NCI-H82 treated with DMSO at 0.1 percent for 48 hours (cell line): ENCODE results near the gene SLC5A10.
"Not testable (repeated sequence)": the region's sequence is repeated elsewhere in the genome, so short reads cannot be mapped to it uniquely, and the experiment has no call there.

Source experiments
- DNase-seq: peaks from one replicate; lab custom pipeline; 2025; ENCODE audit not compliant: unreplicated experiment; lab: John Stamatoyannopoulos, UW

Gene SLC5A10

DNA sequence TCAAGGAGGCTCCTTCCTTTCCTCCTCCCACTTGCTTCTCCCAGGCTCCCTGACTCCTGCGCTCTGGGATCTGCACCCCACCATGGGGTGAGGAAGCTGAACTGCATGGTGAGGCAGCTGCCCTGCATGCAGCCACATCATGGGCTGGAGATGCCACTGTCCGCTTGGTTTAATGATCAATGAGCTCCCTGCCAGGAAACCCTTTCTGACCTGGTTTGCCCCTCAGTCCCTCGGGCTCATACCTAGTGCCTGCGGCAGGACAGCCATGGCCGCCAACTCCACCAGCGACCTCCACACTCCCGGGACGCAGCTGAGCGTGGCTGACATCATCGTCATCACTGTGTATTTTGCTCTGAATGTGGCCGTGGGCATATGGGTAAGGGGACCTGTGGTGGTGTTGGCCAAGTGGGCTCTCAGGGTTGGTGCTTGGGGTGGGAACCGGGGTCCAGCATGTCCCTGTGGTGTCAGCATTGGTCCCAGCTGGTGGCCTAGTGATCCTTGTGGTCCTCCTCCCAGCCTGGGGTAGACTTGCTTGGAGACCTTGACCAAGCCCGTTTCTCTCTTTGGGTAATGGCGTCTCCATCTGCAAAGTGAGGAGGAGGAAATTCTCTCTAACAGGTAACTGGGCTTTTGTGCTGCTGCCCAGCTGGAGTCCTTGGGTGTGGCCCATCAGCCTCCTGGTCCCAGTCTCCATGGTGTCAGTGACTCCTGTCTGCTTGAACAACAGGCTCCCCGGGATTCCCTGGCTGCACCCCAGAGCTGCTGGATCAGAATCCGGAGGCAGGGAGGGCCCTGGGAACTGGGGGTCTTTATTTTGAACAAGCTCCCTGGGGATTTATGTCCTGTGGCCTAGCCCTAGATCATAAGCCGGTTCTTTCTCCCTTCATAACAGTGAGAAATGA lies at the start of gene SLC5A10:
TSS of gene SLC5A10 (plus strand) at position 225 of the 902 bp plus-strand sequence. CDS start at position 266, 41 bp downstream.
- DNase-seq: no peak

DNA sequence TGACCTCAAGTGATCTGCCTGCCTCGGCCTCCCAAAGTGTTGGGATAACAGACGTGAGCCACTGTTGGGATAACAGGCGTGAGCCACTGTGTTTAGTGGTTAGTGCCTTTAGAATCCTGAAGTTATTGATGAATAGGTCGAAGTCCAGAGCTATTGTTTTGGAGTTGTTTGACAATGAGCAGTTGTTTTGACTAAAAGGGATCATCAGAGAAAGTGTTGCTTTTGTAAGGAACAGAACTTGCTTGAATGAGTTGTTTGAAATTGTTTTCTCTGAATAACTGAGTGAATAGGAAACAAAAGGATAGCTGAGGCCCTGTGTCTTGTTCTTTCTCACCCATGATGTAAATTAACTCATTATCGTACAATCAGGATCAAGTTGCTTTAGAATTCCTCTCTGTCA lies 47.5 kb upstream of the SLC5A10 start:
- no peak for DNase-seq

DNA sequence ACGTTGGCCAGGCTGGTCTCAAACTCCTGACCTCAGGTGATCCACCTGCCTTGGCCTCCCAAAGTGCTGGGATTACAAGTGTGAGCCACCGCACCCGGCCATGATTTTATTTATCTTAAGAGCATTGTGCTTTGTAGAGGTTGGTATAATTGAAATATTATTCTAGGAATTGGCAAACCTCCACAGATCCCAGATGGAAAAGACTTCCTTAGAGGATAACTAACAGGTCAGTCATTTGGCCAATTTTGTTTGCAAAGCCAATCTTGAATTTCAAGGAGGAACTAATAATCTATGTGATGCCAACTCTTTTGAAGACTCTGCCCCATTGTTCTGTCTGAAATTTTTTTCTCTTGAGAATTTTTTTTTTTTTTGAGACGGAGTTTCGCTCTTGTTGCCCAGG lies 46.7 kb upstream of the SLC5A10 start:
- no peak for DNase-seq

- DNase-seq: no peak
Observed at GRCh38 chr17:18910326-18910725, 41.6 kb upstream of the SLC5A10 start.

DNA sequence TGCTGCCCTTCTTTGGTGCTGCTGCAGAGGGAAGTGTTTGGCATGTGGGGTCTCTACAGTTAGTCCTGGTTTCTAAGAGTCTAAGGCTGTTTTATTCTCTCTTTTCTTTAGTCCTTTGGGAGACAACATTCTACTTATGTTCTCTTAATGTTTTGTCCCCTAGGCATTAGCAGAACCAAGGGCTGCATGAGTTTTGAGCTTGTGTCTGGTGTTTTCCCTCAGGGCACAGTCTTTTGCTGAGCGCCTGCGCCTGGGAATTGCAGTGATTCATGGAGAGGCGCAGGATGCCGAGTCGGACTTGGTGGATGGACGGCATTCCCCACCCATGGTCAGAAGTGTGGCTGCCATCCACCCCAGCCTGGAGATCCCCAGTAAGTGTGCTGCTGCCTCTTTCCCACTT lies 41.1 kb upstream of the SLC5A10 start:
- no peak for DNase-seq

DNA sequence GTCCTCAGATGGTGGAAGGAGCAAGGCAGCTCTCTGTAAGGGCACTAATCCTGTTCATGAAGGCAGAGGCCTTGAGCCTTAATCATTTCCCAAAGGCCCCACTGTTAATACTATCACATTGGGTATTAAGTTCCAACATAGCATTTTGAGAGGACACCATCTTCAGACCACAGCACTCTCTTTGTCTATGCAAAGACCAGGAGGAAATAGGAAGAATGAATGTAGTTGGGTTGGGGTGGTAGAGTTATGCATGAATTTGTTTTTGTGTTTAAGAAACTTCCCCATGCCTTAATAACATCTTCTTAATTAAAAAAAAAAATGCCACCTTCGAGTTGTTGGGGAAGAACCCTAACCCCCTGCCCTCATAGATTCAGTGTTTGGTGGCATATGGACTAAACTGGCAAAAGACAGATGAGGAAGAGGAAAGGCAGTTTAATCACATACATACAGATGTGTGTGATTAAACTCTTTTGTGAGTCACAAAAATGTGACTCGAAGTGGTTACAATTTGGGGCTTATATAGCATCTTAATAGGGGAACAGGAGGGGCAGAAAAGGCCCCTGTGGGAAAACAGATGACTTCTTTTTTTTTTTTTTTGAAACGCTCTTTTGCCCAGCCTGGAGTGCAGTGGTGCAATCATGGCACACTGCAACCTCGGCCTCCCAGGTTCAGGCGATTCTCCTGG lies 35.0 kb upstream of the SLC5A10 start:
- no peak for DNase-seq

- no peak for DNase-seq
Observed at GRCh38 chr17:18917506-18918032, 34.4 kb upstream of the SLC5A10 start.

DNA sequence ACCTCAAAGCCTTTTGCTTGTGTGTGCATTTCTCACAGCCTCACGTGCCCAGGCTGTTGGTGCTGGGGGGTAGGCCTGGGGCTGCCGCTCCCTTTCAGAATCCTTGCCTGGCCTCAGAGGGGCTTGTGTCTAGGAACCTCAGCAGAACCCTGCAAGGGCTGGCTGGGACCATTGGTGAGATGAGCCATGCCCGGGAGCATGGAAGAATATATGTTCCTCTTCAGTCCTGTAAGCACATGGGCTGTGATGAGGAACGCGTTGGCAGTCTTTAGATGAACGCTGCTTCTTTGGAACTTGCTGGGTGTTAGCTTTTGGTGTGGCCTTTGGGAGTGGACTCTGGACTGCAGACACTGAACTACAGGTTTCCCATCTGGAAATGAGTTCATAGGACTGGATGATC lies 32.0 kb upstream of the SLC5A10 start:
- DNase-seq: no peak

DNA sequence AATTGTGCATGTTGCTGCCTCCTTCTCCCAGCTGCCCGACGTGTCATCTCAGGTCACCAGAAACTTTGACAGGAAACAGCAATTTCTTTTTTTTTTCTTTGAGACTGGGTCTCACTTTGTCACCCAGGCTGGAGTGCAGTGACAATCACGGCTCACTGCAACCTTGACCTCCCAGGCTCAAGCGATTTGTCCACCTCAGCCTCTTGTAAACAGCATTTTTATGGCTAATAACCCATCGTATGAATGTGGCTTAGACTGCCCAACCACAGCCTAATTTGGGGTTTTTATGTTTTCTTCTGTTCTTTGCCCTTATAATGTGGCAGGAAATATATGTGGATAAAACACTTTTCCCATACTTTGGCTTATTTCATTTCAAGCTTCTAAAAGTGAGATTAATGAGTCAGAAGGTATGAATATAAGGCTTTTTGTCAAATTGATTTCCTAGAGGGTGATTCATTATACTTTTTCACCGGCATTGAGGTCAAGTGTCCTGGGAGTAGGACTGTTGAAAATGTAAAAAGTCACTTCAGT lies 31.0 kb upstream of the SLC5A10 start:
- DNase-seq: no peak

GRCh38 chr17:18921485-18921884 lies 30.5 kb upstream of the SLC5A10 start:
- no peak for DNase-seq

DNA sequence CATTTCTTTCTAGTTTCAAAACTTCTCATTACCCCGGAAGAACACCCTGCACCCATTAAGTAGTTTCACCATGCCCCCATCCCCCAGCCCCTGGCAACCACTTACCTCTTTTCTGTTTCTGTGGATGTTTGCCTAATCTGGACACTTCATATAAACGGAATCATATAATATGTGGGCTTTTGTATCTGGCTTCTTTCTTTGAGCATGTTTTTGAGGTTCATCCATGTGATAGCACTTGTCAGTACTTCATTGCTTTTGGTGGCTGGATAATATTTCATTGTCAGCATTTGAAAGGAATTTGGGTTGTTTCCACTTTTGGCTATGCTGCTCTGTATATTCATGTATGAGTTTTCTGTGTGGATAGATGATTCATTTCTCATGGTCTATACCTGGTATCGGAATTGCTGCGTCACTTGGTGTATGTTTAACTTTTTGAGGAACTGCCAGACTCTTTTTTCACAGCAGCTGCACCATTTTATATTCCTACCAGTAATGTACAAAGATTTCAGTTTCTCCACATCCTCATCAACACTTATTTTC lies 30.0 kb upstream of the SLC5A10 start:
- DNase-seq: no peak

DNA sequence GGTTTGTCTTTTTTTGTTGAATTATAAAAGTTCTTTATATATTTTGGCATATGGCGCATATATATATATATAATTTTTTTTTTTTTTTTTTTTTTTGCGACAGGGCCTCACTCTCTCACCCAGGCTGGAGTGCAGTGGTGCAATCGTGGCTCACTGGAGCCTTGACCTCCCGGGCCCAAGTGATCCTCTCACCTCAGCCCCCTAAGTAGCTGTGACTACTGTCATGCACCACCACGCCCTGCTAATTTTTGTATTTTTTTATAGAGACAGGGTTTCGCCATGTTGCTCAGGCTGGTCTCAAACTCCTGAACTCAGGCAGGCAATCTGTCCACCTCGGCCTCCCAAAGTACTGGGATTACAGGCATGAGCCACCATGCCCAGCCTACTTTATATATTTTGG lies 29.4 kb upstream of the SLC5A10 start:
- DNase-seq: not testable (repeated sequence)

DNA sequence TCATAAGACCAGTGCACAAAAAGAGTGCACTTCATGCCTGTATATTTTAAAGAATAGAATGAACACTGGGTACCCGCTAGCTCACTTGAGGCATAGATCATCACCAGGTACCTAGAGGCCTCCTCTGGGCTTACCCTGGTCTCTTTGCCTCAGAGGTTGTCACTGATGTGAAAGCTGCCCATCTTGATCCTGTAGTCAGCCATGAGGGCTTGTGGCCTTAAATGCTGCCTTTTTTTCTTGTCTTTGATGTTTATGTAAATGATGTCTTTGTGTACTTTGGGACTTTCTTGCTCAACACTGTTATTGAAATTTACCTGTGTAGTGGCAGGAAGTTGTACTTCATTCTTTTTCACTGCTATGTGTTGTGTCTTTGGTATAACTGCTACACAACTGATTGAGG lies 26.8 kb upstream of the SLC5A10 start:
- no peak for DNase-seq

GRCh38 chr17:18928628-18929125 lies 23.3 kb upstream of the SLC5A10 start:
- no peak for DNase-seq

DNA sequence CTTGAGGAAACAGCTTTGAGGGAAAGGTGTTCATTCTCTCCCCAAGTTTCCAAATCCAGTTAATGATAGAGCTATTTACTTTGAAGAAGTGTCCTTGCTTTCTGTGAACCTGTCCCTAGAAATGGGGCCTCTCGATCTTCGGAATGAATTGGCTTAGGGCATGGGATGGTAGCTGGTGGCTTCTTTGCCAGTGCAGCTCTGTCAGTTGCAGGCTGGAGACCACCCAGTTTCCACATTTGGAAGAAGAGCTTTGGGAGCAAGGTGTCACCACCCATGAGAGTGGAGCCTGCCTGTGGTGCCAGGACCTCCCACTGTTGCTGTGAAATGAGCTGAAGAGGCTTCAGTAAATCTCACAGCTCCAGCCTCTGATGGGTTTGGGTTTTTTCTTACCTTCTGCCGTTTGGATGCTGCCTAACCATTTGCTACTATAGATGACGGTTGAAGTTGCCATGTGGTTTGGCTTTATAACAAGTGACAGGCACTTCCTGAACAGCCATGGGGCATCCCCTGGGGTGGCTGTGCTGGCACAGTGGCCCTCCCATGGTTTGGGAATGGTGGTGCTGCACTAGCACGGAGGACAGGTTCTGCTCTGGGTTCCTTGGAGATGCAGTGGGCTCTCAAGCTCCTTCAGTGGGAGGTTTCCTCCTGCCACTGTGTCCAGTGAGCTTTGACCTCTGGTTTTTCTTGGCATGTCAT lies 19.5 kb upstream of the SLC5A10 start:
- no peak for DNase-seq

DNA sequence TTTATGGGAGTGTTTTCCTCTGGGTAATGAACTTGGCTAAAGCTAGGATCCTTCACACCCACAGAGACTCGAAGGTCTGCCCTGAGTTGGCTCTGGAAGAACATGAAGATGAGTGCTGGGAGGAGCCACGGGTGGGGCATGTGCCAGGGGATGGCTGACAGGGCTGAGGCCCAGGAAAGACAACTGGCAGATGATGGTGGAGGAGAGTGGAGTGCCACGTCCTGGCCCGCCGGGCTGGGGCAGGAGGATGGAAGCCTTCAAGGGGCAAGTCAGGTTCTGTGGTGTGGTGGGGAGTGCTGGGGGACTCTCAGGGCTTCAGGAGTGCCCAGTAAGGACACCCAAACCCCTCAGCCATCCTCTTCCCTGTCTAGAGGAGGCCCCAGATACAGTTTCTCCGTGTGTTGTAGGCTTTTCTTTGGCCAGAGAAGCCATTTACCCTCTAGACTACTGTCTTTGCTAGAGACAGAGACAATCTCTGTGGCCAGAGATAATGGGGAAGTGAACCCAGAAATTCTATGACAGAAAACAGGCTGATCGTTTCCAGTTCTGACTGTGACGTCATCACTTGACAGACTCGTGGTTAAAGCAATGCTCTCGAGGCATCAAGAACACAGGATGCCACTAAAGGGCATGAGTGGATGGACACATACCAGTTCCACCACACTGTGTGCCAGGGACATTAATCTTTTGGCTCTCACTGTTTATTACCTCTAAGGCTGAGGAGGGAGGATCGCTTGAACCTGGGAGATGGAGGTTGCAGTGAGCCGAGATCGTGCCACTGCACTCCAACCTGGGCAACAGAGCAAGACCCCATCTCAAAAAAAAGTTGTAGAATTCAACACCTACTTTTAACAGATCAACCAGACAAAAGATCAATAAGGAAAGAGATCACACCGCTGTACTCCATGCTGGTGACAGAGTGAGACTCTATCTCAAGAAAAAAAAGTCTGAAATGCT lies 18.6 kb upstream of the SLC5A10 start:
- DNase-seq: no peak

- DNase-seq: no peak
Observed at GRCh38 chr17:18937981-18938691, 13.8 kb upstream of the SLC5A10 start.

DNA sequence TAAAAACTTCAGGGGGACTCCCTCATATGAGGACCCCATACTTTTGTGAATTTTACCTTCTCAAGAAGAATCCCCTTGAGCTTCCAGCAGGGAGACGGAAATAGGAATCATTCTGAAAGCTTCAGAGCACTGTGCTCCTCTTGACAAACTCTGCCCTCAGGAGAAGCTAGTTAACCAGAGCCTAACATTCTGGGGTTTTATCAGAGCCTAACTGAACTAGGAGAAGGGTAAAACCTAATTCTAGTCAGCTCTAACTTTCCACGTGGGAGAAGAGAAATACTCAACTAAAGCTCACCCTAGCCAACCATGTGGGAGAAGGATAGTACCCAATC lies 13.3 kb upstream of the SLC5A10 start:
- no peak for DNase-seq

DNA sequence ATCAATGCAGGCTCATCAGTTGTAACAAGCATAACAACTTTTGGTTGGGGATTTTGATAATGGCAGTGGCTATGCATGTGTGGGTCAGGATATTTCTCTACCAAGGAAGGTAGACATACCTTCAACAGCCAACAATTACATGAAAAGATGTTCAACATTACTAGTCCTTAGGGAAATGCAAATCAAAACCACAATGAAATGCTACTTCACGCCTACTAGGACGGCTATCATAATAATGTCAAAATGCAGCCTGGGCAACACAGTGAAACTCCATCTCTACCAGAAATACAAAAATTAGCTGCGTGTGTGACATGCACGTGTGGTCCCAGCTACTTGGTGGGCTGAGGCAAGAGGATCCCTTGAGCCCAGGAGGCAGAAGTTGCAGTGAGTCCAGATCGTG lies 7.3 kb upstream of the SLC5A10 start:
- DNase-seq: no peak
